GM18861 (cell line): ENCODE data around the gene MAX.
A peak's percentile ranks its signal among the peaks of the same experiment; 100 is the strongest.

ENCODE experiments used
- ATAC-seq: cut with Tn5 transposase; IDR thresholded peaks from one replicate; pipeline ENCODE4 v1.9.1; 2021; ENCODE audit not compliant: unreplicated experiment

MAX gene, protein sequence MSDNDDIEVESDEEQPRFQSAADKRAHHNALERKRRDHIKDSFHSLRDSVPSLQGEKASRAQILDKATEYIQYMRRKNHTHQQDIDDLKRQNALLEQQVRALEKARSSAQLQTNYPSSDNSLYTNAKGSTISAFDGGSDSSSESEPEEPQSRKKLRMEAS

GRCh38 chr14:65102441-65103149 lies at the start of gene MAX:
TSS of gene MAX (minus strand) at chr14:65102517. CDS start at chr14:65102339, 178 bp downstream.
- peak; percentile 69 for ATAC-seq

GRCh38 chr14:65151609-65151956 lies 49.3 kb upstream of the MAX start:
- no peak for ATAC-seq

DNA sequence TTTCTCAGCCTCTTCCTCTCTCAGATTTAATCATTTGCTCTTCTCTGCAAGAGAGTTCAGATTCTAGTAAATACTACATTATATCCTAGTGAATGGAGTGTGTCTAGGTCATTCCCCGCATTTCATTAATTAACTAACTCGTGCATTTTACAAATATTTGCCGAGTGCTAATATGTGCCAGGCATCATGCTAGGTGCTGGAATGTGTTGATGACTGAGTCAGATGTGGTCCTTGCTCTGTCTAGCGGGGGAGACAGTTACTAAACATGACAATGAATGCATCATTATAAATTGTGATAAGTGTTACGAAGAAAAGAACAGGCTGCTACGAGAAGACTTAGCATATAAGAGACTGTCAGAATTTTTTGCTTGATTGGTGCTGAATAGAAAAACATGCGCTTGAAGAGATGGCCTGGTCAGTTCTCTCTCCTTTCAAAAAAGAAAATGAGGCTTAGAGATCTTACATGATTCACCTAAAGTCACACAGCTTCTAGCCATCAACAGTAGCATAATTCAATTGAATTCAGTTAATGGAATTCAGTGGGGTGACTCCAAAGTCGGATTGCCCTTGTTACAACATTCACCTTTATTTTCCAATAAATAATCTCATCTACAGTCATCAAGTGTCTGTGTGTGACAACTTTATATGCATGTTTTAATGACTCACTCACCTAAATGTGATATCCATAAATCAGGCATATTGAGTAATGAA lies 48.7 kb upstream of the MAX start:
- ATAC-seq: no peak

GRCh38 chr14:65149116-65149515 lies 46.8 kb upstream of the MAX start:
- no peak for ATAC-seq

GRCh38 chr14:65144170-65144569 lies 41.9 kb upstream of the MAX start:
- ATAC-seq: no peak

DNA sequence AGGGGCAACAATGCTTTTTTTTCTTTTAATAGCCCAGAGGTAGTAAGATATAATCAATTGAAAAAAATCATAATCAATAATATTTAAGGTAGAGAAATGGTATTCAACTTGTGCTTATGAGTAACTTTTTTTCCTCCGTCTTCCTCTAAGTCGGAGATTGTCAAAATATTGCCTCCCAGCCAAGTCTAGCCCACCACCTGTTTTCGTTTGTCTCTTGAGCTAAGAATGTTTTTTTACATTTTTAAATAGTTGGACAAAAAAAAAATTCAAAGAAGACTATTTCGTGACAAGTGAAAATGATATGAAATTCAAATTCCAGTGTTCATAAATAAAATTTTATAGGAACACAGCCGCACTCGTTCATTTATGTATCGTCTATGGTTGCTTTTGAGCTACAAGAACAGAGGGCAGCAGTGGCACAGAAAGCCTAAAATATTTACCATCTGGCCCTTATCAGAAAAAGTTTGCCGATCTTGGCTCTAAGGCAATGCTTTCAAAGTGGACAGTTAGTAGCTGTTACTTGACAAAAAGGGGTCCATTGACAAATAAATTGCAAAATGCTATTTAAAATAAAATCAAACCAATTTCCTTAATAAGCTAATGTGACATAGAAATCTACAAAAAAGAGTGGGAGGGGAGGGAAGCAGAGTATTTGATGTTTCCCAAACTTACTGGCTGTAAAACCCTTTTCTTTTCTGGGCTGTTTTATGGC lies 40.8 kb upstream of the MAX start:
- ATAC-seq: no peak

GRCh38 chr14:65142429-65142828 lies 40.1 kb upstream of the MAX start:
- ATAC-seq: no peak

- no peak for ATAC-seq
Measured at GRCh38 chr14:65141523-65141922, 39.2 kb upstream of the MAX start.

DNA sequence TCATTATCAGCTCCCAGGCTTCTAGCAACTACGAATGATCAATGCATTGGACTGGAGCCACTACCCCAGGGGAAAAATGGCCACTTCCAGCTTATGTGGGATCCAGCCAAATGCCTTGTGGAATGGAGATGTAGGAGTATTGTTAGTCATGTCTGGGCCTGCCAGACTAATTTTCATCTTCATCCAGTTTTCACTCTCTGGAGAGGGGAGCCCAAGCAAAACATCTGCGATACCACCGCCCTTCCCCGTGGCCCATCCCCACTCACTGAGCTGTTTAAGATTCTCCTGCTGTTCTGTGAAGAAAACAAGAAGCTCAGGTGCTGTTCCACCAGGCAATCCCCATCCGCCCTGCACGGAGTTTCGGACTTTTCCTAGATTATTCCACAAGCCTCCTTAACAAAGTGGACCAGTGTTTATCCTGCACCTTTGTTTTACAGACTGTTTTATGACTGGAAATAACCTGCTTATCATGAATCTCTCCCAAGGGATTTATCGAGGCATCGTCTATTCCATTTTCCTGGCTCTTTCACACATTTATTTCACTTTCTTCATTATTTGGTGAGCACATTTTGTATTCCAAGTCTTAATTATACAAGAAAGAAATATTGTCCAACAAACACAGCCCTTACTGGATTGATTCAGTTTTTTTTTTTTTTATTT lies 35.5 kb upstream of the MAX start:
- no peak for ATAC-seq

DNA sequence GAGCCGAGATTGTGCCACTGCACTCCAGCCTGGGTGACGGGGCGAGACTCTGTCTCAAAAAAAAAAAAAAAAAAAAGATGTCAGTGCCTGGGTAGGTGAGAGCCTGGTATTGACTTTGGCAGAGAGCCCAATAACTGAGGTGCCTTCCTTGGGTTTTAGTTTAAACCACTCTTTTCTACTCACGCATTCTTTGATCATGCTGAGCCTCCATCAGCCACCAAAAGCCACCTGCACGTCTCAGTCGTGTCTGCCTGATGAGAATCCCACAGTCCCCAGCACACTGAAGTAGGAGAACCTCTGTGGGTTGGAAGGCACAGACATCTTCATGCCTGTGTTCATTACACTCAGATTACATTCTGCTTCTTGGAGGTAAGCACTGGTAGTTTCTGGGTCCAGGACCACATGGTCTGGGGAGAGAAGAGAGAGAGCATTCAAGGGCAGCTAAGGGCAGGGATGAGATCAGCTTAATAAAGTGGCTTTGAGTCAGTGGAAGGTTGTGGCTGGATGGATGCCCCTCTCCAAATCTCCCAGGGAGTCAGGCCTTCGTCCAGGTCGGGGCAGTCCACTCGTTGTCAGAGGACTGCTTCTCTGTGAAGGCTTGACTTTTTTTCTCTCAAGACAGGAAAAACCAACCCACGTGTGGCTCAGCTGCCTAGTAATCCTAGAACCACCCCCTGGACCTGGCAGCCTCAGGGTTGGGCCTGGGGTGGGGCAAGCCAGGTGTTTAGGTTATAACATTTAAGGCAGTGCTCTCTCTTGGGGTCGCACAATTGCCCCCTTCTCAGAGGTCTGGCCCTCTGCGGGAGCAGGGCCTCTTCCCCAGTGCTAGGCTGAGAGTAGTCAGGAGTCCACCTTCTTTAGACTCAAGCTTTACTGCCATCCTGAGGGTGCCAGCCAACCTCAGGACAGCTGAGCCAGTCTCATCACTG lies 32.6 kb upstream of the MAX start:
- no peak for ATAC-seq

DNA sequence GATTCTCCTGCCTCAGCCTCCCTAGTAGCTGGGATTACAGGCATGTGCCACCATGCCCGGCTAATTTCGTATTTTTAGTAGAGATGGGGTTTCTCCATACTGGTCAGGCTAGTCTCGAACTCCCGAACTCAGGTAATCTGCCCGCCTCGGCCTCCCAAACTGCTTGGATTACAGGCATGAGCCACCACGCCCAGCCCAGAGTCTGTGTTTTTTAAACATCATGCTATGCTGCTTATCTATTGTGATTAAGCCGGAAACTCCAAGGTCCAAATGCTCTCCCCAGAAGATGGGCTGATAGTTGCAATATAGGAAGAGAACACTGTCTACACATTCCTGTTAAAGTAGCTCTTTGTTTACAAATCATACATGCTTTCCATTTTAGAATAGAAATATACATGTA lies 30.5 kb upstream of the MAX start:
- no peak for ATAC-seq

- ATAC-seq: no peak
Measured at GRCh38 chr14:65131301-65131701, 29.0 kb upstream of the MAX start.

- no peak for ATAC-seq
Measured at GRCh38 chr14:65128096-65128495, 25.8 kb upstream of the MAX start.

DNA sequence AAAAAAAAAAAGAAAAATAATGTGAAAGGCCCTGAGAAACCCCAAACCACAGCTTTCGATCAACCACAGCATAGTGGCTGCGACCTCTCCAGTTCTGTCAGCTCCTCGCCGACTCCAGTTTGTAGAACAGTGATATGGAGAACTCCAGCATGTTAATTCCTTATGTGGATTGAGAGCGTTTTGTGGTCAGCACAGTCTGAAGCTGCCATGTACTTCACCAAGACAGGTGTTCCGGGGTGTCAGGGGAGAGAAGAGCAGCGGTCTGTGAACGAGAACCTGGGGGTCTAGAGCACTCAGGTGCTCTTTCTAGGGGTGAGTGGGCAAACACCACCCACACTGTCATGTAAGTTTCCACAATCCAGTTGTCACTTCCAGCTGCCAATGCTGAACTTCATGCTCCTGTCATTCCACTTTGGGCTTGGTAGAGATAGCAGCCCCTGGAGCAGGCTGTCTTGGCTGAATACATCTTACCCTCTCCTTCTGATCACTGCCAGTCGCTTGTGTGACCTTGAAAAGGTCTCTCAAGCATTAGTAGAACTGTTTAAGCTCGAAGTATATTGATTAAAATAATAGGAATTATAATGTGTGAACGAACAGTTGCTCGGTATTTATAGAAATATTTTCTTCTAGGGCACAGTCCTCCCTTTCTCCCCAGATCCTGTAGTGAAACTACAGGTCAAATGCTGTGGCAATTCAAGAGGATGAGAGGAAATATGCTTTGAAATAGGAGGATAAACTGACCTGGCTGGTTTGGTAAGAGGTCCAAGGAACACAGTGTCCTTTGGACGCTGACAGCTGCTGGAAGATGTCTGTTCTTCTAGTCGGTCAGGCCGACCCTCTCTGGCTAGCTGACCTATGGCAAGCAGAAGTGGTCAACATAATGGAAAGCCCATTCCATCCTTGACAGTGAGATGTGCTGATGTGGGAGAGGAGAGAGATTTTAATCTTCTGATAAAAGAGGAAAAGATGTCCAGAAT lies 15.7 kb upstream of the MAX start:
- ATAC-seq: no peak

DNA sequence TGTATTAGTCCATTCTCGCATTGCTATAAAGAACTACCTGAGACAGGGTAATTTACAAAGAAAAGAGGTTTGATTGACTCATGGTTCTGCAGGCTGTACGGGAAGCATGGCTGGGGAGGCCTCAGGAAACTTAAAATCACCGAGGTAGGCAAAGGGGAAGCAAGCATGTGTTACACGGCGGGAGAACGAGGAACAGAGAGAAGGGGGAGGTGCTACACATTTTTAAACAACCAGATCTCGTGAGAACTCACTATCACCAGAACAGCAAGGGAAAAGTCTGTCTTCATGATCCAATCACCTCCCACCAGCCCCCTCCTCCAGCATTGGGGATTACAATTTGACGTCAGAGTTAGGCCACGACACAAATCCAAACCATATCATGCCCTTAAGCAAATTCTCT lies 13.3 kb upstream of the MAX start:
- ATAC-seq: no peak

GRCh38 chr14:65110525-65110924 lies 8.2 kb upstream of the MAX start:
- ATAC-seq: no peak

GRCh38 chr14:65109357-65109756 lies 7.0 kb upstream of the MAX start:
- no peak for ATAC-seq

- ATAC-seq: no peak
Measured at GRCh38 chr14:65107200-65107599, 4.9 kb upstream of the MAX start.

GRCh38 chr14:65106736-65107135 lies 4.4 kb upstream of the MAX start:
- no peak for ATAC-seq
